Measurements from ENCODE around the gene FRMPD1. TPM values are rescaled to one million over a fixed set of nuclear protein-coding genes. Genes with fewer than 3 reads are reported as not detected.
A peak's percentile ranks its signal among the peaks of the same experiment; 100 is the strongest.

The FRMPD1 gene
- total RNA-seq, 2 donors from 2014 or later, result 0.33 to 0.55 TPM

- H3K27me3 ChIP-seq (ENCODE audit: control insufficient read depth, insufficient read depth, low read length, poor library complexity, severe bottlenecking), result no peaks in the 10 kb centered on the region
- Mint-ChIP-seq H3K27me3 (ENCODE audit: insufficient read depth) (peaks cover 17% of the 10 kb centered on the region), H3K9me3 (peaks cover 3% of the 10 kb centered on the region), H3K36me3 (ENCODE audit: low read depth) (no peaks in the 10 kb centered on the region), H3K27ac (no peak overlapping the region), H3K4me1 (no peaks in the 10 kb centered on the region), H3K4me3 (no peak overlapping the region)
- H3K27ac ChIP-seq (ENCODE audit: low read depth, low read length), result no peak overlapping the region
- no peaks in the 10 kb centered on the region for H3K36me3 ChIP-seq (ENCODE audit: control insufficient read depth, insufficient read depth, low read length)
- H3K9me3 ChIP-seq (ENCODE audit: control insufficient read depth, low read length), result no peaks in the 10 kb centered on the region
- DNase-seq, result no peak
- H3K9ac ChIP-seq (ENCODE audit: extremely low read depth, low read length, poor library complexity, severe bottlenecking), result no peak overlapping the region
- 67 to 84% methylated on average over 11 of the region's 11 CpGs for WGBS, 2 experiments (ENCODE audit: insufficient coverage in 1 of 2, insufficient read length in 1 of 2)
- no peaks in the 10 kb centered on the region for H3K4me1 ChIP-seq (ENCODE audit: control insufficient read depth, insufficient read depth, low read length)
- H3K4me3 ChIP-seq (ENCODE audit: low read length), result no peak overlapping the region
- no peak for TF ChIP-seq CTCF (conservative IDR thresholded peaks at IDR 0.05)
Observed at GRCh38 chr9:37676411-37676830, 25.7 kb downstream of the FRMPD1 start.

GRCh38 chr9:37677435-37677834 is 26.7 kb downstream of the FRMPD1 start:
- peaks cover 3% of the 10 kb centered on the region for H3K9me3 Mint-ChIP-seq
- no peaks in the 10 kb centered on the region for H3K9me3 ChIP-seq (ENCODE audit: control insufficient read depth, low read length)
- no peak overlapping the region for H3K27ac ChIP-seq (ENCODE audit: low read depth, low read length)
- H3K4me1 Mint-ChIP-seq, result no peaks in the 10 kb centered on the region
- WGBS, 2 experiments (ENCODE audit: insufficient coverage in 1 of 2, insufficient read length in 1 of 2), result 87 to 88% methylated on average over 1 to 2 of the region's 2 CpGs
- H3K4me3 ChIP-seq (ENCODE audit: low read length), result no peak overlapping the region
- no peak overlapping the region for H3K27ac Mint-ChIP-seq
- H3K4me1 ChIP-seq (ENCODE audit: control insufficient read depth, insufficient read depth, low read length), result no peaks in the 10 kb centered on the region
- no peak overlapping the region for H3K9ac ChIP-seq (ENCODE audit: extremely low read depth, low read length, poor library complexity, severe bottlenecking)
- no peaks in the 10 kb centered on the region for H3K36me3 Mint-ChIP-seq (ENCODE audit: low read depth)
- H3K27me3 Mint-ChIP-seq (ENCODE audit: insufficient read depth), result peaks cover 18% of the 10 kb centered on the region
- TF ChIP-seq CTCF (conservative IDR thresholded peaks at IDR 0.05), result no peak
- DNase-seq, result no peak
- H3K4me3 Mint-ChIP-seq, result no peak overlapping the region
- H3K36me3 ChIP-seq (ENCODE audit: control insufficient read depth, insufficient read depth, low read length), result no peaks in the 10 kb centered on the region
- H3K27me3 ChIP-seq (ENCODE audit: control insufficient read depth, insufficient read depth, low read length, poor library complexity, severe bottlenecking), result no peaks in the 10 kb centered on the region

- Histone ChIP-seq H3K36me3 (ENCODE audit: control insufficient read depth, insufficient read depth, low read length) (no peaks in the 10 kb centered on the region), H3K27me3 (ENCODE audit: control insufficient read depth, insufficient read depth, low read length, poor library complexity, severe bottlenecking) (no peaks in the 10 kb centered on the region), H3K4me1 (ENCODE audit: control insufficient read depth, insufficient read depth, low read length) (no peaks in the 10 kb centered on the region), H3K27ac (ENCODE audit: low read depth, low read length) (no peak overlapping the region), H3K9ac (ENCODE audit: extremely low read depth, low read length, poor library complexity, severe bottlenecking) (no peak overlapping the region), H3K9me3 (ENCODE audit: control insufficient read depth, low read length) (no peaks in the 10 kb centered on the region), H3K4me3 (ENCODE audit: low read length) (no peak overlapping the region)
- Mint-ChIP-seq H3K4me1 (no peaks in the 10 kb centered on the region), H3K27ac (no peak overlapping the region), H3K36me3 (ENCODE audit: low read depth) (no peaks in the 10 kb centered on the region), H3K27me3 (ENCODE audit: insufficient read depth) (peaks cover 18% of the 10 kb centered on the region), H3K4me3 (no peak overlapping the region), H3K9me3 (no peaks in the 10 kb centered on the region)
- no peak for DNase-seq
- TF ChIP-seq CTCF (conservative IDR thresholded peaks at IDR 0.05), result peak; percentile 38
- 40 to 64% methylated on average over 1 of the region's 1 CpG for WGBS, 2 experiments (ENCODE audit: insufficient coverage in 1 of 2, insufficient read length in 1 of 2)
Observed at GRCh38 chr9:37678789-37679273, 28.1 kb downstream of the FRMPD1 start.

All from endodermal cell (in vitro differentiated cells).